HCT116 (cell line): ENCODE measurements around the gene IDUA. TPM values are rescaled to one million over a fixed set of nuclear protein-coding genes. Genes with fewer than 3 reads are reported as not detected.

Experiments
- ATAC-seq: fragments of 200-7000 bp; cut with Tn5 transposase; 2 replicates; pipeline ENCODE4 v1.9.1; 2020; ENCODE audit warnings: mild to moderate bottlenecking, moderate library complexity
- BruUV-seq: library from RNA; stranded (reverse); fragments of 400-500 nt; replicated peaks from 2 replicates; lab custom pipeline; 2021; lab: Mats Ljungman, UMichigan
- CTCF ChIA-PET: fragments of 300-600 bp; sonication (Branson Sonifier 250); formaldehyde crosslinking; loops from one replicate; lab custom pipeline; 2021; ENCODE audit warnings: antibody characterized with exemption; lab: Charles Lee
- POLR2A ChIA-PET: fragments of 300-600, 350-600 bp; sonication (Branson Sonifier 250); formaldehyde crosslinking; loops from one replicate; lab custom pipeline; 2021; ENCODE audit warnings: antibody characterized with exemption; lab: Charles Lee
- RAD21 ChIA-PET, 2 experiments: fragments of 300-600 bp; sonication (Branson Sonifier 250); formaldehyde crosslinking; loops; one replicate each; lab custom pipeline; 2023; ENCODE audit warnings: low total read pairs in 2 of 2; ENCODE audit not compliant: uncharacterized antibody in 2 of 2, unreplicated experiment in 2 of 2, low non-redundant PET in 1 of 2; lab: Charles Lee
- DNase-seq: peaks from one replicate; pipeline ENCODE4 v3.0.0-alpha.2; 2010; ENCODE audit warnings: low read depth, low spot score
- H2AFZ ChIP-seq: fragments of 200-600 bp; shearing (Covaris generic), sonication (generic); 2 replicates; pipeline ENCODE4 v1.6.1; 2017; ENCODE audit warnings: low read depth, mixed run types, mixed read lengths, antibody characterized with exemption, low read length; ENCODE audit not compliant: poor library complexity, severe bottlenecking
- H3K27ac ChIP-seq: 2 replicates; pipeline ENCODE4 v1.5.1; 2012; ENCODE audit warnings: low read depth, low read length
- H3K27me3 ChIP-seq: fragments of 200-600 bp; sonication (generic); 2 replicates; pipeline ENCODE4 v1.6.1; 2016; ENCODE audit warnings: mixed run types, low read length, mixed read lengths; ENCODE audit not compliant: insufficient read depth
- H3K36me3 ChIP-seq, 2 experiments: fragments of 200-500 bp in 1 of 2; fragments of 200-600 bp in 1 of 2; sonication (Bioruptor generic) in 1 of 2; sonication (generic) in 1 of 2; 2 replicates each; pipeline versions ENCODE4 v1.5.1 to v1.6.1; 2014 to 2016; ENCODE audit warnings: low read length in 2 of 2, inconsistent platforms in 1 of 2, mixed read lengths in 1 of 2, mixed run types in 1 of 2; ENCODE audit not compliant: insufficient read depth in 2 of 2, control insufficient read depth in 1 of 2
- H3K4me1 ChIP-seq, 2 experiments: fragments of 200-600 bp in 1 of 2; sonication (generic) in 1 of 2; 2 replicates each; pipeline versions ENCODE4 v1.5.1 to v1.6.1; 2012 to 2017; ENCODE audit warnings: low read length in 2 of 2, inconsistent platforms in 1 of 2, mild to moderate bottlenecking in 1 of 2, mixed read lengths in 1 of 2, mixed run types in 1 of 2, moderate library complexity in 1 of 2; ENCODE audit not compliant: insufficient read depth in 2 of 2, control insufficient read depth in 1 of 2
- H3K4me2 ChIP-seq: fragments of 200-600 bp; sonication (generic); 2 replicates; pipeline ENCODE4 v1.6.1; 2017; ENCODE audit warnings: mixed run types, low read length, mixed read lengths
- H3K4me3 ChIP-seq, 2 experiments: fragments of 200-600 bp in 1 of 2; sonication (generic) in 1 of 2; replicated peaks in 1 of 2; 2 replicates each; pipeline ENCODE4 v1.5.1; 2011 to 2016; ENCODE audit warnings: low read length in 2 of 2, control low read depth in 1 of 2, low read depth in 1 of 2, mild to moderate bottlenecking in 1 of 2, mixed read lengths in 1 of 2, mixed run types in 1 of 2
- H3K79me2 ChIP-seq: fragments of 200-600 bp; sonication (generic); 2 replicates; pipeline ENCODE4 v1.6.1; 2017; ENCODE audit warnings: mild to moderate bottlenecking, mixed run types, low read length, moderate library complexity, mixed read lengths; ENCODE audit not compliant: insufficient read depth
- H3K9ac ChIP-seq: fragments of 200-600 bp; sonication (generic); 2 replicates; pipeline ENCODE4 v1.6.1; 2016; ENCODE audit warnings: low read length, mixed read lengths
- H3K9me2 ChIP-seq: fragments of 200-600 bp; sonication (generic), shearing (Covaris generic); 2 replicates; pipeline ENCODE4 v1.6.1; 2017; ENCODE audit warnings: mixed run types, mild to moderate bottlenecking, moderate library complexity; ENCODE audit not compliant: insufficient read depth
- H3K9me3 ChIP-seq, 2 experiments: fragments of 200-500 bp in 1 of 2; fragments of 200-600 bp in 1 of 2; sonication (Bioruptor generic) in 1 of 2; sonication (generic) in 1 of 2; 2 replicates each; pipeline ENCODE4 v1.6.1; 2014 to 2017; ENCODE audit warnings: low read length in 2 of 2, mixed read lengths in 2 of 2, inconsistent platforms in 1 of 2, low read depth in 1 of 2, mild to moderate bottlenecking in 1 of 2, mixed run types in 1 of 2, moderate library complexity in 1 of 2; ENCODE audit not compliant: control insufficient read depth in 1 of 2, insufficient read depth in 1 of 2
- H4K20me1 ChIP-seq: fragments of 200-600 bp; sonication (generic), shearing (Covaris generic); 2 replicates; pipeline ENCODE4 v1.6.1; 2017; ENCODE audit warnings: mixed run types, mild to moderate bottlenecking, moderate library complexity; ENCODE audit not compliant: insufficient read depth
- ATF3 ChIP-seq: IDR thresholded peaks from 2 replicates; pipeline ENCODE4 v1.6.1; 2012
- CBX3 ChIP-seq: IDR thresholded peaks from 2 replicates; pipeline ENCODE4 v1.6.1; 2012; ENCODE audit warnings: low read depth
- CEBPB ChIP-seq: IDR thresholded peaks from 2 replicates; pipeline ENCODE4 v1.6.1; 2012; ENCODE audit warnings: low read depth
- CTCF ChIP-seq, 3 experiments: fragments of 200-600 bp in 1 of 3; sonication (generic) in 1 of 3; IDR thresholded peaks in 2 of 3; conservative IDR thresholded peaks in 1 of 3; 2 replicates each; pipeline ENCODE4 v1.5.1; 2012 to 2017; ENCODE audit warnings: low read depth in 2 of 3, low read length in 2 of 3, antibody characterized with exemption in 1 of 3, borderline replicate concordance in 1 of 3, control low read depth in 1 of 3, mild to moderate bottlenecking in 1 of 3, mixed read lengths in 1 of 3, mixed run types in 1 of 3, moderate library complexity in 1 of 3; ENCODE audit not compliant: insufficient read depth in 1 of 3
- EGR1 ChIP-seq: IDR thresholded peaks from 2 replicates; pipeline ENCODE4 v1.6.1; 2012; ENCODE audit warnings: low read depth
- EZH2 ChIP-seq: fragments of 200-600 bp; sonication (generic); IDR thresholded peaks from 2 replicates; pipeline ENCODE4 v1.6.1; 2017; ENCODE audit warnings: antibody characterized with exemption, mixed run types
- EZH2phosphoT487 ChIP-seq: fragments of 200-600 bp; IDR thresholded peaks from 2 replicates; pipeline ENCODE4 v1.6.1; 2018; ENCODE audit warnings: antibody characterized with exemption, borderline replicate concordance
- FOSL1 ChIP-seq: IDR thresholded peaks from 2 replicates; pipeline ENCODE4 v1.6.1; 2012; ENCODE audit warnings: low read depth
- JUND ChIP-seq: IDR thresholded peaks from 2 replicates; pipeline ENCODE4 v1.6.1; 2012
- MAX ChIP-seq: IDR thresholded peaks from 2 replicates; pipeline ENCODE4 v1.6.1; 2012
- POLR2A ChIP-seq: IDR thresholded peaks from 2 replicates; pipeline ENCODE4 v1.7.0; 2011; ENCODE audit warnings: borderline replicate concordance; ENCODE audit not compliant: insufficient read depth, insufficient read length; ENCODE audit errors: extremely low read depth
- POLR2AphosphoS5 ChIP-seq: IDR thresholded peaks from 2 replicates; pipeline ENCODE4 v1.6.1; 2011; ENCODE audit warnings: mild to moderate bottlenecking, low read depth, low read length, moderate library complexity
- RAD21 ChIP-seq: IDR thresholded peaks from 2 replicates; pipeline ENCODE4 v1.6.1; 2012; ENCODE audit warnings: low read depth, mild to moderate bottlenecking
- REST ChIP-seq: IDR thresholded peaks from 2 replicates; pipeline ENCODE4 v1.6.1; 2012; ENCODE audit warnings: low read depth
- SIN3A ChIP-seq: IDR thresholded peaks from 2 replicates; pipeline ENCODE4 v1.6.1; 2012; ENCODE audit warnings: low read depth
- SP1 ChIP-seq: IDR thresholded peaks from 2 replicates; pipeline ENCODE4 v1.6.1; 2012; ENCODE audit warnings: low read depth
- SRF ChIP-seq: IDR thresholded peaks from 2 replicates; pipeline ENCODE4 v1.6.1; 2012; ENCODE audit warnings: low read depth
- YY1 ChIP-seq: IDR thresholded peaks from 2 replicates; pipeline ENCODE4 v1.6.1; 2011; ENCODE audit warnings: low read length, low read depth, moderate library complexity, mild to moderate bottlenecking; ENCODE audit not compliant: insufficient replicate concordance; ENCODE audit errors: extremely low read depth
- ZFX ChIP-seq: fragments of 450-650 bp; IDR thresholded peaks from 2 replicates; pipeline ENCODE4 v1.6.1; 2017
- ZNF274 ChIP-seq: fragments of 200-500 bp; sonication (Bioruptor generic); IDR thresholded peaks from 2 replicates; pipeline ENCODE4 v1.6.1; 2014; ENCODE audit warnings: mild to moderate bottlenecking, low read depth, low read length, inconsistent platforms
- intact Hi-C: fragments of 100-400 bp; cut with micrococcal nuclease; formaldehyde crosslinking; loops from 2 replicates; pipeline ENCODE4 v1.10.0; 2022
- total RNA-seq: library from RNA; stranded (reverse); gene quantifications from one replicate; pipeline ENCODE4 v1.2.1, GENCODE V29; 2021; ENCODE audit not compliant: unreplicated experiment

Gene IDUA
- total RNA-seq, 1 experiment from 2014 or later, result 28.2 TPM

- Histone ChIP-seq H3K27me3 (no peaks in the 10 kb centered on the region), H4K20me1 (no peaks in the 10 kb centered on the region), H2AFZ (no peak overlapping the region), H3K9ac (no peak overlapping the region), H3K4me3 (no peak overlapping the region), H3K4me2 (no peak overlapping the region), H3K27ac (no peak overlapping the region), H3K36me3 (no peaks in the 10 kb centered on the region), H3K9me2 (no peaks in the 10 kb centered on the region), H3K79me2 (no peaks in the 10 kb centered on the region), H3K9me3 (no peaks in the 10 kb centered on the region), H3K4me1 (peaks cover 14 to 22% of the 10 kb centered on the region in 2 experiments)
- intact Hi-C loops, result no loop called here
- no peak for TF ChIP-seq ZNF274
- TF ChIP-seq CBX3, result no peak
- no peak for TF ChIP-seq SP1
- no peak for TF ChIP-seq MAX
- no peak for TF ChIP-seq YY1
- TF ChIP-seq FOSL1, result no peak
- TF ChIP-seq ZFX, result no peak
- no peak for TF ChIP-seq POLR2AphosphoS5
- no peak for TF ChIP-seq JUND
- no peak for TF ChIP-seq EZH2phosphoT487
- TF ChIP-seq ATF3, result no peak
- no peak for TF ChIP-seq RAD21
- no peak for TF ChIP-seq EGR1
- no peak for TF ChIP-seq CTCF (IDR thresholded peaks at IDR 0.05 in 2 of 3, conservative IDR thresholded peaks at IDR 0.05 in 1 of 3; ENCODE audit: borderline replicate concordance in 1 of 3, insufficient read depth in 1 of 3, low read depth in 2 of 3, low read length in 2 of 3)
- no peak for TF ChIP-seq CEBPB
- TF ChIP-seq REST, result no peak
- TF ChIP-seq SIN3A, result no peak
- TF ChIP-seq EZH2, result no peak
- no peak for TF ChIP-seq SRF
- TF ChIP-seq POLR2A, result no peak
- ChIA-PET POLR2A (no interaction called here), CTCF (no interaction called here), RAD21 (no interaction called here)
- DNase-seq, result no peak
- no TSS peak for BruUV-seq
- no peak for ATAC-seq
Observed at GRCh38 chr4:996030-996996, 9.5 kb downstream of the IDUA start.
